GM12878 (cell line): ENCODE data around the gene THBS1.

Source experiments
- CREB1 ChIP-seq: IDR thresholded peaks from 2 replicates; pipeline ENCODE4 v1.6.1; 2012; ENCODE audit warnings: low read depth, mild to moderate bottlenecking, inconsistent platforms
- CTCF ChIP-seq, 3 experiments: IDR thresholded peaks in 2 of 3; conservative IDR thresholded peaks in 1 of 3; 2 replicates each; pipeline ENCODE4 v1.5.1; 2011; ENCODE audit warnings: low read depth in 3 of 3, low read length in 3 of 3, mild to moderate bottlenecking in 3 of 3, control low read depth in 2 of 3, moderate library complexity in 2 of 3, inconsistent platforms in 1 of 3, mixed read lengths in 1 of 3; ENCODE audit not compliant: control insufficient read depth in 2 of 3, insufficient read depth in 1 of 3; ENCODE audit errors: extremely low read depth in 1 of 3
- NRF1 ChIP-seq: conservative IDR thresholded peaks from 2 replicates; pipeline ENCODE4 v1.6.1; 2011; ENCODE audit warnings: mild to moderate bottlenecking, low read depth, low read length, improper control_type of control experiment
- SRF ChIP-seq, 2 experiments: IDR thresholded peaks; 2 replicates each; pipeline ENCODE4 v1.6.1; 2011; ENCODE audit warnings: low read depth in 2 of 2, low read length in 2 of 2, mild to moderate bottlenecking in 1 of 2, moderate library complexity in 1 of 2

- TF ChIP-seq CTCF (IDR thresholded peaks at IDR 0.05 in 2 of 3, conservative IDR thresholded peaks at IDR 0.05 in 1 of 3; ENCODE audit: control insufficient read depth in 2 of 3, extremely low read depth in 1 of 3, insufficient read depth in 1 of 3, low read depth in 3 of 3, low read length in 3 of 3) (no peak), NRF1 (no peak), CREB1 (no peak), SRF (IDR thresholded peaks at IDR 0.05; ENCODE audit: low read depth in 2 of 2, low read length in 2 of 2) (no peak)
Measured at GRCh38 chr15:39629371-39629770, 48.5 kb downstream of the THBS1 start.
